Mesenchymal stem cell (in vitro differentiated cells and primary cell): ENCODE results near the gene ZFHX3.

Experiments used
- DNase-seq: peaks from one replicate; pipeline ENCODE4 v3.0.0-alpha.2; 2013
- H2AFZ ChIP-seq: one replicate; pipeline ENCODE4 v1.6.1; 2013; ENCODE audit warnings: low read depth, mild to moderate bottlenecking, control low read depth, inconsistent platforms, low read length, moderate library complexity
- H2AK5ac ChIP-seq: 2 replicates; pipeline ENCODE4 v1.6.1; 2013; ENCODE audit warnings: low read length, moderate library complexity, mild to moderate bottlenecking, inconsistent platforms; ENCODE audit not compliant: severe bottlenecking
- H2BK120ac ChIP-seq: one replicate; pipeline ENCODE4 v1.6.1; 2013; ENCODE audit warnings: low read depth, mild to moderate bottlenecking, inconsistent platforms, low read length, moderate library complexity
- H2BK12ac ChIP-seq, 2 experiments: one replicate each; pipeline ENCODE4 v1.6.1; 2013; ENCODE audit warnings: inconsistent platforms in 2 of 2, low read length in 2 of 2, mild to moderate bottlenecking in 2 of 2, moderate library complexity in 2 of 2, control low read depth in 1 of 2
- H2BK15ac ChIP-seq: one replicate; pipeline ENCODE4 v1.6.1; 2013; ENCODE audit warnings: mild to moderate bottlenecking, low read depth, inconsistent platforms; ENCODE audit not compliant: poor library complexity, severe bottlenecking
- H2BK5ac ChIP-seq: 2 replicates; pipeline ENCODE4 v1.6.1; 2013; ENCODE audit warnings: low read depth, mild to moderate bottlenecking, low read length, control low read depth, inconsistent platforms; ENCODE audit not compliant: poor library complexity, severe bottlenecking
- H3K14ac ChIP-seq, 2 experiments: one replicate each; pipeline ENCODE4 v1.6.1; 2013; ENCODE audit warnings: inconsistent platforms in 2 of 2, low read length in 2 of 2, control low read depth in 1 of 2, mild to moderate bottlenecking in 1 of 2, moderate library complexity in 1 of 2
- H3K18ac ChIP-seq, 2 experiments: one replicate each; pipeline ENCODE4 v1.6.1; 2013; ENCODE audit warnings: inconsistent platforms in 2 of 2, low read length in 2 of 2, control low read depth in 1 of 2, low read depth in 1 of 2, mild to moderate bottlenecking in 1 of 2
- H3K23ac ChIP-seq, 2 experiments: one replicate each; pipeline ENCODE4 v1.6.1; 2013; ENCODE audit warnings: inconsistent platforms in 2 of 2, low read length in 2 of 2, mild to moderate bottlenecking in 2 of 2, moderate library complexity in 2 of 2, control low read depth in 1 of 2
- H3K27ac ChIP-seq: 2 replicates; pipeline ENCODE4 v1.5.1; 2013; ENCODE audit warnings: mild to moderate bottlenecking, moderate library complexity, low read length, control low read depth, inconsistent platforms; ENCODE audit not compliant: poor library complexity, severe bottlenecking
- H3K27me3 ChIP-seq, 2 experiments: 2 replicates each; pipeline versions ENCODE4 v1.6.1 to v1.7.0; 2013; ENCODE audit warnings: low read length in 2 of 2, mild to moderate bottlenecking in 2 of 2, moderate library complexity in 2 of 2, control low read depth in 1 of 2, inconsistent platforms in 1 of 2; ENCODE audit not compliant: control insufficient read depth in 1 of 2, insufficient read depth in 1 of 2
- H3K36me3 ChIP-seq, 2 experiments: 2 replicates each; pipeline versions ENCODE4 v1.6.1 to v1.7.0; 2013; ENCODE audit warnings: low read length in 2 of 2, control low read depth in 1 of 2, inconsistent platforms in 1 of 2, low read depth in 1 of 2, mild to moderate bottlenecking in 1 of 2; ENCODE audit not compliant: insufficient read depth in 2 of 2, control insufficient read depth in 1 of 2
- H3K4ac ChIP-seq, 2 experiments: one replicate each; pipeline ENCODE4 v1.6.1; 2013; ENCODE audit warnings: inconsistent platforms in 2 of 2, low read length in 2 of 2, mild to moderate bottlenecking in 2 of 2, moderate library complexity in 2 of 2, control low read depth in 1 of 2, low read depth in 1 of 2
- H3K4me1 ChIP-seq: 2 replicates; pipeline ENCODE4 v1.6.1; 2013; ENCODE audit warnings: low read depth, low read length, control low read depth; ENCODE audit not compliant: control insufficient read depth, insufficient read depth
- H3K4me2 ChIP-seq: 2 replicates; pipeline ENCODE4 v1.6.1; 2013; ENCODE audit warnings: low read length, mild to moderate bottlenecking, inconsistent platforms; ENCODE audit not compliant: poor library complexity, severe bottlenecking
- H3K4me3 ChIP-seq, 2 experiments: 2 replicates each; pipeline versions ENCODE4 v1.5.1 to v1.7.0; 2013; ENCODE audit warnings: low read length in 2 of 2, mild to moderate bottlenecking in 2 of 2, control low read depth in 1 of 2, low read depth in 1 of 2; ENCODE audit not compliant: insufficient read depth in 1 of 2
- H3K79me1 ChIP-seq: replicated peaks from 2 replicates; pipeline ENCODE4 v1.6.1; 2013; ENCODE audit warnings: mild to moderate bottlenecking, control low read depth, low read length, inconsistent platforms; ENCODE audit not compliant: poor library complexity, severe bottlenecking
- H3K9ac ChIP-seq: 2 replicates; pipeline ENCODE4 v1.7.0; 2013; ENCODE audit warnings: mild to moderate bottlenecking, low read length, moderate library complexity
- H3K9me3 ChIP-seq: 2 replicates; pipeline ENCODE4 v1.7.0; 2013; ENCODE audit warnings: mild to moderate bottlenecking, low read length; ENCODE audit not compliant: control insufficient read depth
- H4K8ac ChIP-seq: one replicate; pipeline ENCODE4 v1.6.1; 2013; ENCODE audit warnings: inconsistent platforms, mild to moderate bottlenecking, low read length, moderate library complexity
- H4K91ac ChIP-seq: one replicate; pipeline ENCODE4 v1.6.1; 2013; ENCODE audit warnings: mild to moderate bottlenecking, low read length, inconsistent platforms
- WGBS: methylation state at CpG from one replicate; pipeline ENCODE4 v1.1.7; 2013; ENCODE audit warnings: mixed read lengths; 5-methylcytosine and 5-hydroxymethylcytosine counted together

Gene ZFHX3

GRCh38 chr16:72814226-72814625 lies 233.7 kb downstream of the ZFHX3 start:
- H4K8ac ChIP-seq: no peak overlapping the region
- H3K27ac ChIP-seq: no peak overlapping the region
- no peak overlapping the region for H2BK15ac ChIP-seq
- no peak overlapping the region for H3K18ac ChIP-seq
- H2BK120ac ChIP-seq: no peak overlapping the region
- DNase-seq: no peak
- H3K4me3 ChIP-seq: no peak overlapping the region
- no peak overlapping the region for H2AFZ ChIP-seq
- no CpG with 5 or more reads among the region's 2 CpGs for WGBS
- peaks cover 7 to 13% of the 10 kb centered on the region in 2 experiments for H3K36me3 ChIP-seq
- H3K9me3 ChIP-seq: no peaks in the 10 kb centered on the region
- no peak overlapping the region for H3K4ac ChIP-seq
- no peak overlapping the region for H3K14ac ChIP-seq
- no peak overlapping the region for H3K4me2 ChIP-seq
- H2BK5ac ChIP-seq: no peak overlapping the region
- peaks cover 2% of the 10 kb centered on the region for H3K4me1 ChIP-seq
- H3K79me1 ChIP-seq: peaks cover 2% of the 10 kb centered on the region
- no peak overlapping the region for H4K91ac ChIP-seq
- no peak overlapping the region for H2AK5ac ChIP-seq
- H3K23ac ChIP-seq: no peak overlapping the region
- no peak overlapping the region for H3K9ac ChIP-seq
- H2BK12ac ChIP-seq: no peak overlapping the region
- H3K27me3 ChIP-seq: no peaks in the 10 kb centered on the region

- Histone ChIP-seq H3K27me3 (no peaks in the 10 kb centered on the region), H3K4me1 (no peaks in the 10 kb centered on the region), H3K27ac (no peak overlapping the region), H3K36me3 (peaks cover 7 to 18% of the 10 kb centered on the region in 2 experiments), H4K8ac (no peak overlapping the region), H4K91ac (no peak overlapping the region), H2BK120ac (no peak overlapping the region), H2AFZ (no peak overlapping the region), H3K18ac (no peak overlapping the region), H2BK15ac (no peak overlapping the region), H2BK12ac (no peak overlapping the region), H3K79me1 (peaks cover 3% of the 10 kb centered on the region), H3K14ac (no peak overlapping the region), H3K9ac (no peak overlapping the region), H2BK5ac (no peak overlapping the region), H3K23ac (no peak overlapping the region), H3K4me3 (no peak overlapping the region), H3K4me2 (no peak overlapping the region), H3K4ac (no peak overlapping the region), H2AK5ac (no peak overlapping the region), H3K9me3 (no peaks in the 10 kb centered on the region)
- DNase-seq: no peak
- WGBS: no CpG with 5 or more reads among the region's 3 CpGs
These were observed 235.3 kb downstream of the ZFHX3 start for GRCh38 chr16:72812672-72813071.

GRCh38 chr16:72811876-72812275 lies 236.1 kb downstream of the ZFHX3 start:
- Histone ChIP-seq H2BK12ac (no peak overlapping the region), H2BK15ac (no peak overlapping the region), H4K91ac (no peak overlapping the region), H3K4me1 (no peaks in the 10 kb centered on the region), H4K8ac (no peak overlapping the region), H2BK5ac (no peak overlapping the region), H3K4ac (no peak overlapping the region), H3K9me3 (no peaks in the 10 kb centered on the region), H3K23ac (no peak overlapping the region), H3K36me3 (peaks cover 7 to 18% of the 10 kb centered on the region in 2 experiments), H3K14ac (no peak overlapping the region), H2BK120ac (no peak overlapping the region), H3K18ac (no peak overlapping the region), H3K9ac (no peak overlapping the region), H2AFZ (no peak overlapping the region), H3K79me1 (peaks cover 4% of the 10 kb centered on the region), H2AK5ac (no peak overlapping the region), H3K27me3 (no peaks in the 10 kb centered on the region), H3K4me2 (no peak overlapping the region), H3K4me3 (no peak overlapping the region), H3K27ac (no peak overlapping the region)
- no peak for DNase-seq
- 95% methylated on average over 4 of the region's 6 CpGs for WGBS

- no peak overlapping the region for H3K9ac ChIP-seq
- no peak overlapping the region for H2BK120ac ChIP-seq
- DNase-seq: no peak
- no peak overlapping the region for H3K4ac ChIP-seq
- H4K8ac ChIP-seq: no peak overlapping the region
- H3K18ac ChIP-seq: no peak overlapping the region
- H3K14ac ChIP-seq: no peak overlapping the region
- H3K27me3 ChIP-seq: no peaks in the 10 kb centered on the region
- H3K4me1 ChIP-seq: no peaks in the 10 kb centered on the region
- H2BK15ac ChIP-seq: no peak overlapping the region
- no peak overlapping the region for H2BK12ac ChIP-seq
- no peak overlapping the region for H4K91ac ChIP-seq
- H3K23ac ChIP-seq: no peak overlapping the region
- peaks cover 4% of the 10 kb centered on the region for H3K79me1 ChIP-seq
- no peak overlapping the region for H2AK5ac ChIP-seq
- H2BK5ac ChIP-seq: no peak overlapping the region
- H3K9me3 ChIP-seq: no peaks in the 10 kb centered on the region
- H3K36me3 ChIP-seq: peaks cover 7 to 19% of the 10 kb centered on the region in 2 experiments
- 97% methylated on average over 4 of the region's 8 CpGs for WGBS
- H3K4me2 ChIP-seq: no peak overlapping the region
- no peak overlapping the region for H3K27ac ChIP-seq
- H2AFZ ChIP-seq: no peak overlapping the region
- no peak overlapping the region for H3K4me3 ChIP-seq
These were observed 236.7 kb downstream of the ZFHX3 start for GRCh38 chr16:72811188-72811720.
